HepG2 (cell line): ENCODE data around the gene ARHGEF6. TPM values are rescaled to one million over a fixed set of nuclear protein-coding genes. Genes with fewer than 3 reads are reported as not detected.

Experiments used
- ATAC-seq: fragments of 200-7000 bp; cut with Tn5 transposase; 3 replicates; pipeline ENCODE4 v1.9.1; 2020; ENCODE audit warnings: mild to moderate bottlenecking, moderate library complexity
- BruUV-seq: library from RNA; stranded (reverse); fragments of 400-500 nt; replicated peaks from 2 replicates; lab custom pipeline; 2021; lab: Mats Ljungman, UMichigan
- CTCF ChIA-PET: fragments of 300-600 bp; formaldehyde crosslinking; extraction: SDS; loops from one replicate; lab custom pipeline; 2021; ENCODE audit warnings: low total read pairs, inconsistent platforms, low intra/inter-chr PET ratio; lab: Yijun Ruan, JAX
- POLR2A ChIA-PET: fragments of 350-600 bp; sonication (Branson Sonifier 250); formaldehyde crosslinking; loops from one replicate; lab custom pipeline; 2020; ENCODE audit warnings: antibody characterized with exemption, inconsistent platforms; lab: Yijun Ruan, JAX
- DNase-seq: peaks from one replicate; pipeline ENCODE4 v3.0.0-alpha.2; 2015; ENCODE audit warnings: low spot score
- FAIRE-seq: peaks from 3 replicates; lab custom pipeline; 2011; peaks lifted over from hg19 to GRCh38; lab: Jason Lieb, UNC
- H2AFZ ChIP-seq: one replicate; pipeline ENCODE4 v1.6.1; 2011; ENCODE audit warnings: low read length, inconsistent platforms
- H3K27ac ChIP-seq: fragments of 300-600 bp; 3 replicates; pipeline ENCODE4 v1.8.0; 2011; ENCODE audit warnings: mixed run types, mild to moderate bottlenecking, mixed read lengths, low read length, inconsistent platforms; ENCODE audit not compliant: insufficient read depth; ENCODE audit errors: extremely low read length
- H3K27me3 ChIP-seq, 2 experiments: fragments of 200-600 bp in 1 of 2; 2 replicates in 1 of 2; 3 replicates in 1 of 2; pipeline versions ENCODE4 v1.6.0 to v1.8.0; 2011; ENCODE audit warnings: low read length in 2 of 2, mild to moderate bottlenecking in 2 of 2, moderate library complexity in 2 of 2, inconsistent platforms in 1 of 2; ENCODE audit not compliant: insufficient read depth in 2 of 2, control insufficient read depth in 1 of 2
- H3K36me3 ChIP-seq, 2 experiments: fragments of 200-600 bp in 1 of 2; replicated peaks in 1 of 2; 2 replicates in 1 of 2; 3 replicates in 1 of 2; pipeline versions ENCODE4 v1.5.1 to v1.8.0; 2011; ENCODE audit warnings: low read length in 2 of 2, inconsistent platforms in 1 of 2; ENCODE audit not compliant: insufficient read depth in 2 of 2, control insufficient read depth in 1 of 2
- H3K4me1 ChIP-seq: 2 replicates; pipeline ENCODE4 v1.5.1; 2012; ENCODE audit warnings: low read length, inconsistent platforms; ENCODE audit not compliant: insufficient read depth
- H3K4me2 ChIP-seq: 2 replicates; pipeline ENCODE4 v1.6.0; 2011; ENCODE audit warnings: low read depth, low read length, inconsistent platforms
- H3K4me3 ChIP-seq, 3 experiments: fragments of 200-600 bp in 1 of 3; sonication (generic), shearing (Covaris generic) in 1 of 3; replicated peaks in 1 of 3; 2 replicates each; pipeline ENCODE4 v1.5.1; 2011 to 2016; ENCODE audit warnings: low read length in 3 of 3, inconsistent platforms in 2 of 3, low read depth in 2 of 3, mild to moderate bottlenecking in 2 of 3, control low read depth in 1 of 3, mixed read lengths in 1 of 3; ENCODE audit not compliant: insufficient read depth in 1 of 3
- H3K79me2 ChIP-seq: one replicate; pipeline ENCODE4 v1.6.1; 2011; ENCODE audit warnings: low read length, inconsistent platforms; ENCODE audit not compliant: insufficient read depth
- H3K9ac ChIP-seq: 2 replicates; pipeline ENCODE4 v1.6.0; 2011; ENCODE audit warnings: mild to moderate bottlenecking, low read depth, low read length, inconsistent platforms; ENCODE audit not compliant: insufficient read depth
- H3K9me3 ChIP-seq: 2 replicates; pipeline ENCODE4 v1.5.1; 2012; ENCODE audit warnings: mild to moderate bottlenecking, low read length
- H4K20me1 ChIP-seq: 2 replicates; pipeline ENCODE4 v1.6.0; 2011; ENCODE audit warnings: inconsistent platforms, mild to moderate bottlenecking, low read length, moderate library complexity; ENCODE audit not compliant: insufficient read depth
- BATF2 ChIP-seq: sonication (generic); formaldehyde crosslinking; IDR thresholded peaks from 2 replicates; pipeline ENCODE4 v1.8.0; 2022; ENCODE audit warnings: mild to moderate bottlenecking, missing genetic modification reagents, moderate library complexity
- IKZF4 ChIP-seq: sonication (generic); formaldehyde crosslinking; IDR thresholded peaks from 2 replicates; pipeline ENCODE4 v1.5.1; 2020; ENCODE audit warnings: borderline replicate concordance, mild to moderate bottlenecking, low read depth, missing genetic modification reagents; ENCODE audit errors: not compliant biosample characterization
- MED8 ChIP-seq: sonication (generic); formaldehyde crosslinking; IDR thresholded peaks from 2 replicates; pipeline ENCODE4 v1.8.1; 2023; ENCODE audit warnings: mild to moderate bottlenecking, missing genetic modification reagents; ENCODE audit not compliant: insufficient replicate concordance
- NCOA1 ChIP-seq: sonication (generic); formaldehyde crosslinking; IDR thresholded peaks from 2 replicates; pipeline ENCODE4 v1.9.0; 2021; ENCODE audit warnings: missing genetic modification reagents
- TFDP1 ChIP-seq: IDR thresholded peaks from 2 replicates; pipeline ENCODE4 v1.6.1; 2016; ENCODE audit warnings: missing compliant biosample characterization, missing genetic modification reagents, borderline replicate concordance
- XBP1 ChIP-seq: sonication (generic); formaldehyde crosslinking; IDR thresholded peaks from 2 replicates; pipeline ENCODE4 v1.5.0; 2020; ENCODE audit warnings: missing genetic modification reagents
- ZFP36L1 ChIP-seq: sonication (generic); formaldehyde crosslinking; IDR thresholded peaks from 2 replicates; pipeline ENCODE4 v1.8.0; 2022; ENCODE audit warnings: mild to moderate bottlenecking, missing genetic modification reagents, moderate library complexity
- ZFP36L2 ChIP-seq: sonication (generic); formaldehyde crosslinking; IDR thresholded peaks from 2 replicates; pipeline ENCODE4 v1.4.0; 2020; ENCODE audit warnings: missing genetic modification reagents
- ZFP82 ChIP-seq: sonication (generic); formaldehyde crosslinking; IDR thresholded peaks from 2 replicates; pipeline ENCODE4 v1.5.1; 2020; ENCODE audit warnings: mild to moderate bottlenecking, missing genetic modification reagents, borderline replicate concordance
- ZNF687 ChIP-seq: sonication (generic); formaldehyde crosslinking; IDR thresholded peaks from 2 replicates; pipeline ENCODE4 v1.5.1; 2020; ENCODE audit warnings: mild to moderate bottlenecking, missing genetic modification reagents, moderate library complexity
- ZNF878 ChIP-seq: sonication (generic); formaldehyde crosslinking; IDR thresholded peaks from 2 replicates; pipeline ENCODE4 v1.8.1; 2023; ENCODE audit warnings: mild to moderate bottlenecking, missing genetic modification reagents, moderate library complexity
- ZSCAN20 ChIP-seq: sonication (generic); formaldehyde crosslinking; IDR thresholded peaks from 2 replicates; pipeline ENCODE4 v1.4.0; 2020; ENCODE audit warnings: missing genetic modification reagents, mild to moderate bottlenecking, borderline replicate concordance
- WGBS: methylation state at CpG from one replicate; pipeline ENCODE4 v1.1.6; 2017; ENCODE audit warnings: low lambda C conversion rate; 5-methylcytosine and 5-hydroxymethylcytosine counted together
- in situ Hi-C: cut with HindIII; loops from 2 replicates; pipeline ENCODE4 v1.10.0; 2017; ENCODE audit warnings: low pct_unique_long_range_greater_than_20kb; ENCODE audit not compliant: extremely low pct_ligation_motif_present
- intact Hi-C: fragments of 100-400 bp; cut with micrococcal nuclease; formaldehyde crosslinking; loops from one replicate; pipeline ENCODE4 v1.10.0; 2022; ENCODE audit not compliant: unreplicated experiment
- polyA plus RNA-seq, 8 experiments: library from polyadenylated mRNA; depleted of rRNA in 3 of 8; stranded (reverse) in 7 of 8; unstranded in 1 of 8; fragments of >200 nt; fragmentation: Illumina TruSeq in 4 of 8; extraction: Trizol in 4 of 8; gene quantifications; 2 replicates each; pipeline versions ENCODE4 v1.2.1 to v1.2.3, GENCODE V29; 2011 to 2016; ENCODE audit warnings: low read depth in 4 of 8, missing spikeins in 1 of 8, mixed read lengths in 1 of 8; ENCODE audit not compliant: insufficient read depth in 1 of 8
- total RNA-seq, 5 experiments: library from RNA; depleted of rRNA; stranded (reverse); fragments of >200 nt; fragmentation: Illumina TruSeq; extraction: Trizol; gene quantifications; 2 replicates each; pipeline ENCODE4 v1.2.3, GENCODE V29; 2016; ENCODE audit warnings: low read depth in 1 of 5

Gene ARHGEF6
- total and polyA plus RNA-seq, 2 of the 13 experiments (the other 11 are each of a cell fraction or from before 2014, with no cell fraction given): 0.03 TPM; not detected in 1

GRCh38 chrX:136658151-136658550 lies 122.6 kb downstream of the ARHGEF6 start:
- H4K20me1 ChIP-seq: no peaks in the 10 kb centered on the region
- ATAC-seq (no peak), DNase-seq (no peak), FAIRE-seq (no peak)
- no peak overlapping the region for H3K4me2 ChIP-seq
- ChIA-PET CTCF (no interaction called here), POLR2A (no interaction called here)
- BruUV-seq: no TSS peak
- no peaks in the 10 kb centered on the region for H3K79me2 ChIP-seq
- H3K36me3 ChIP-seq: no peaks in the 10 kb centered on the region
- no peaks in the 10 kb centered on the region for H3K9me3 ChIP-seq
- H3K4me3 ChIP-seq: no peak overlapping the region
- H3K4me1 ChIP-seq: no peaks in the 10 kb centered on the region
- TF ChIP-seq ZSCAN20 (CRISPR knock-in tag): no peak
- no peak for TF ChIP-seq ZFP36L1
- H3K27me3 ChIP-seq: no peaks in the 10 kb centered on the region; a peak in 1 of 5 replicates
- in situ Hi-C loops: no loop called here
- H2AFZ ChIP-seq: no peak overlapping the region
- H3K9ac ChIP-seq: no peak overlapping the region
- intact Hi-C loops: no loop called here
- WGBS: 0% methylated on average over 1 of the region's 5 CpGs
- H3K27ac ChIP-seq: no peak overlapping the region

GRCh38 chrX:136656361-136656964 lies 124.3 kb downstream of the ARHGEF6 start:
- FAIRE-seq: no peak
- in situ Hi-C loops: no loop called here
- H3K27me3 ChIP-seq: no peaks in the 10 kb centered on the region; a peak in 1 of 5 replicates
- H3K4me2 ChIP-seq: no peak overlapping the region
- no peak for DNase-seq
- 3% methylated on average over 5 of the region's 5 CpGs for WGBS
- no TSS peak for BruUV-seq
- H3K36me3 ChIP-seq: no peaks in the 10 kb centered on the region
- no peak overlapping the region for H3K9ac ChIP-seq
- intact Hi-C loops: no loop called here
- no peak for ATAC-seq
- ChIA-PET POLR2A (no interaction called here), CTCF (no interaction called here)
- H3K27ac ChIP-seq: no peak overlapping the region
- no peak overlapping the region for H3K4me3 ChIP-seq
- no peaks in the 10 kb centered on the region for H3K79me2 ChIP-seq
- no peaks in the 10 kb centered on the region for H3K9me3 ChIP-seq
- no peaks in the 10 kb centered on the region for H4K20me1 ChIP-seq
- H2AFZ ChIP-seq: no peak overlapping the region
- H3K4me1 ChIP-seq: no peaks in the 10 kb centered on the region
- no peak for TF ChIP-seq ZFP82 (CRISPR knock-in tag)
- no peak for TF ChIP-seq XBP1 (CRISPR knock-in tag)
- TF ChIP-seq ZNF878 (CRISPR knock-in tag): no peak
- TF ChIP-seq TFDP1 (CRISPR knock-in tag): no peak
- no peak for TF ChIP-seq MED8
- TF ChIP-seq IKZF4 (CRISPR knock-in tag): no peak
- TF ChIP-seq NCOA1 (CRISPR knock-in tag): no peak
- TF ChIP-seq BATF2 (CRISPR knock-in tag): no peak
- no peak for TF ChIP-seq ZNF687 (CRISPR knock-in tag)
- TF ChIP-seq ZFP36L2 (CRISPR knock-in tag): no peak
